ENCODE results near the gene PPIL6. TPM values are rescaled to one million over a fixed set of nuclear protein-coding genes. Genes with fewer than 3 reads are reported as not detected.
"Not testable (repeated sequence)": the region's sequence is repeated elsewhere in the genome, so short reads cannot be mapped to it uniquely, and the experiment has no call there.

The PPIL6 gene
- total RNA-seq, 1 donor = 1.9 TPM

DNA sequence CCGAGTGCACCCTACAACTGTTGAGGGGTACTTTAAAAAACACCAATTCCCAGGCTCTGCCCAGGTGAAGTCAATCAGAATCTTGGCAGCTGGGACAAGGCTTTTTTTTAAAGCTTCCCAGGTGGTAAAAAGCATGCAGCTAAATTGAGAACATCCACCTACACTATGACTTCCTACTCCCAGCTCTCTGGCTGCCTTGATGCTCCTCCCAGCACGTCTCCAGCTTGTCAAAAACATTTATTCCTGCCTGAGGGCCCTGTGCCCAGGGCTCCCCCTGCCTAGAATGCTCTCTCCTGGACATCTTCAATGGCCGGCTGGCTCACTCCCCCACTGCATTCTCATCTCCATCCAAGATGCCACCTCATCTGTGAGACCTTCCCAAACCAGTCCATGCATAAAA is 32.7 kb upstream of the PPIL6 start:
- Histone ChIP-seq H3K4me1 (ENCODE audit: insufficient read depth, low read length) (peaks cover 37% of the 10 kb centered on the region), H3K4me3 (ENCODE audit: low read length) (no peak overlapping the region), H3K9me3 (ENCODE audit: low read depth, low read length) (no peaks in the 10 kb centered on the region), H3K27me3 (ENCODE audit: insufficient read depth, low read length) (no peaks in the 10 kb centered on the region)

DNA sequence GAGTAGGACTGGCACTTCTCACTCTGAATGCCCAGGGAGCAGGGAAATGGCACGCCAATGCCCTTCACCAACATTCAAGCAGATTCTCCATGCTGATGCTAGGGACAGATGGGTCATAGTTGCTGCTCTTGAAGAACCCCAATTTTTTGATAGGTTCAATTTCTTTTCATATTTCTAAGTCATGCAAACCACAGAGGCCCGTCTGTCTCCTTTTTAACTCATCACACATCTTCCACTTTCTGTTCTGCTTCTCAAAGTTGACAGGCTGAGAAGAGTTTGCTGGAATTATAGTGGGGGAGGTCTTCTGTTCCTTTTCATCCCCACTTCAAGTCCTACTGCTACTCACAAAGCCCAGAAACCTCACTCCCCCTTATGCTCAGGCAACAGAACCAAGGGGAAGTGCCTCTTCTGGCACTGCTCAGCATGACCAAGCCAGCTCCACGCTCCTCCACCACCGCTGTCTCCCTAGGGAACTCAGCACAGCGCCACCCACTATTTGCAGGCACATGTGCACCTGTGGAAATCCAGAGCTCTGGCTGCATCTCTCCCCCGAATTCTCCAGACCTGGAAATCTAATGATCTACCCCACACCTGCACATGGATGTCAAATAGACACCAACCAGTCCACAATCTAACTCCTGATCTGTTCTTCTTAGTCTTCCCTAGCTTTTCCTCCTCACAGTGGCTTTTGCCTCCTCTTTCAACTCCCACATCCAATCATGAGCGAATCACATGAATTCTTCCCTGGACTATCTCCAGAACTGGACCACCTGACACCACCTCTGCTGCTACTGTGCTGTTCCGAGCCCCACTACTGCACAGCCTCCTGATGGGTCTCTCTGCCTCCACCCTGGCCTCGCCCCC is 31.9 kb upstream of the PPIL6 start:
- H3K27me3 ChIP-seq (ENCODE audit: insufficient read depth, low read length) = no peaks in the 10 kb centered on the region
- no peaks in the 10 kb centered on the region for H3K9me3 ChIP-seq (ENCODE audit: low read depth, low read length)
- H3K4me3 ChIP-seq (ENCODE audit: low read length) = no peak overlapping the region
- peaks cover 29% of the 10 kb centered on the region for H3K4me1 ChIP-seq (ENCODE audit: insufficient read depth, low read length)

DNA sequence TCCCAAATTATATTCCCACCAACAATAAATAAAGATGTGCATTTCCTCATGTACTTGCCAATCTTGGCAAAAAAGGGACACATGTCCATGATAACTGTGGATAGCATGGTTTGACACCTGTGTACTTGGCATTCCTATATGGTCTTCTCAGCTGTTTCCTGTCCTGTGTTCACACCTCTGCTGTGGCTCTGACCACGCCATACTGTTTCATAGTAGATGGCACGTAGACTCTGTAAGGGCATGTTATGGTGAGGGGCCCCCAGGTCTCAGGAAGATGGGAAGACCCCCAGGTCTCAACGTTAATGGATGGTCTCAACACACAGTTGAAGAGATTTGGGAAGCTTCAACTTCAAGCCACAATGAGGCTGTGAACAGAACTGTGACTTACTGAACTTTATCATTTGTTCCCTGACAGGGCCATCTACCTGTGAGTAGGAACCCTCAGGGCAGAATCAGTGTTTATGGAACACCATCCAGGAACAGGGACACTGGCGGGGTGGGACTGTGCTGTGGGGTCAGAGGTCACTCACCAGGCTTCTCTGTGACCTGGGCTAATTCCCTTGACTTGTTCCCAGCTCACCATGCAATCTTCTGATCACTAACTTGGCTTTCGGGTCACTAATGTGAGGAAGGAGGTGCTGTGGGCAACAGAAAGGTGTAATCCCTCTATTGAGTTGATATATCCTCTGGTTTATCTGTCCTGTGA is 30.8 kb upstream of the PPIL6 start:
- Histone ChIP-seq H3K27me3 (ENCODE audit: insufficient read depth, low read length) (no peaks in the 10 kb centered on the region), H3K4me1 (ENCODE audit: insufficient read depth, low read length) (peaks cover 20% of the 10 kb centered on the region), H3K9me3 (ENCODE audit: low read depth, low read length) (no peaks in the 10 kb centered on the region), H3K4me3 (ENCODE audit: low read length) (no peak overlapping the region)

DNA sequence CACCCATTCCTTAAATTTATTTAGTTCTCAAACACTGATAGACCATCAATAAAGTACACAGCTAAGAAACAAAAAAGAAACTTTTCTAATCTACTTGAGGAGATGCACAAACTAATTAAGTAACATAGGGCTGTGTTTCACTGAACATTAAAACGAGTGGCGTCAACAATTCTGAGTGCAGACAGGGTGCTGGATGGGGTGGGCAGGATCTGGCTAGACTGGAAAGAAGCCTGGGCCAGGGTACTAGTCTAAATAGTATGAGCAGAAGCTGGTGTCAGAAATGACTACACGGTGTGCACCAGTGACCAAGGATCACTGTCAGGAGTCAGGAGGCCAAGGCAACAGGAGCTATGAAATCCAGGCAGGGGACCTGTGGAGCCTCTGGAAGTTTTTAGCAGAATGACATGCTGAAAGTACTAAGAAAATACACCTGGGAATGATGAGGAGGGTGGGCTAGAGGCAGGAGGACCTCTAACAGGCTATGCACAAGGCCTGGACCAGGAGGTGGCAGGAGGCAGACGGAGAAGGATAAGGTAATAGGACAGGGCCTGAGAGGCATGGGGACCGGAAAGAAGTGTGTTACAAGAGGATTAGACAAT is 29.3 kb upstream of the PPIL6 start:
- H3K4me3 ChIP-seq (ENCODE audit: low read length) = no peak overlapping the region
- no peaks in the 10 kb centered on the region for H3K27me3 ChIP-seq (ENCODE audit: insufficient read depth, low read length)
- no peaks in the 10 kb centered on the region for H3K9me3 ChIP-seq (ENCODE audit: low read depth, low read length)
- H3K4me1 ChIP-seq (ENCODE audit: insufficient read depth, low read length) = peaks cover 17% of the 10 kb centered on the region

DNA sequence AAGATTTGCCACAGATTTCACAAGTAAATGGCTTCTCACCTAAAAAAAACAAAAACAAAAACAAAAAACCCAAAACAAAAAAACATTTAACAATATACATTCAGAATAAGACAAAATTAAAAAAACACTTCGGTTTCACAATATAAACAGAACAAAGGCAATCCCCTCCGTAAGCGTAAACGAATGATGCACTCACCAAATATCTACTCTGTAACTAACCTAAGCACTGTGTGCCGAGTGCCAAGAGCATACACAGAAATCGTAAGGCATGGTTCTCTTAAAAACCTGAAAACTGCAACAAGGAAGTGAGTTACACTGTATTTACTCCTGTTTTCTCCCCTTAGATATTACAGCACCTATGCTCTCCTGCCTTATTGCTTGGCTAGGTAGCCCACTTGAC is 27.3 kb upstream of the PPIL6 start:
- H3K4me1 ChIP-seq (ENCODE audit: insufficient read depth, low read length) = peaks cover 11% of the 10 kb centered on the region
- no peaks in the 10 kb centered on the region for H3K9me3 ChIP-seq (ENCODE audit: low read depth, low read length)
- no peak overlapping the region for H3K4me3 ChIP-seq (ENCODE audit: low read length)
- H3K27me3 ChIP-seq (ENCODE audit: insufficient read depth, low read length) = no peaks in the 10 kb centered on the region

DNA sequence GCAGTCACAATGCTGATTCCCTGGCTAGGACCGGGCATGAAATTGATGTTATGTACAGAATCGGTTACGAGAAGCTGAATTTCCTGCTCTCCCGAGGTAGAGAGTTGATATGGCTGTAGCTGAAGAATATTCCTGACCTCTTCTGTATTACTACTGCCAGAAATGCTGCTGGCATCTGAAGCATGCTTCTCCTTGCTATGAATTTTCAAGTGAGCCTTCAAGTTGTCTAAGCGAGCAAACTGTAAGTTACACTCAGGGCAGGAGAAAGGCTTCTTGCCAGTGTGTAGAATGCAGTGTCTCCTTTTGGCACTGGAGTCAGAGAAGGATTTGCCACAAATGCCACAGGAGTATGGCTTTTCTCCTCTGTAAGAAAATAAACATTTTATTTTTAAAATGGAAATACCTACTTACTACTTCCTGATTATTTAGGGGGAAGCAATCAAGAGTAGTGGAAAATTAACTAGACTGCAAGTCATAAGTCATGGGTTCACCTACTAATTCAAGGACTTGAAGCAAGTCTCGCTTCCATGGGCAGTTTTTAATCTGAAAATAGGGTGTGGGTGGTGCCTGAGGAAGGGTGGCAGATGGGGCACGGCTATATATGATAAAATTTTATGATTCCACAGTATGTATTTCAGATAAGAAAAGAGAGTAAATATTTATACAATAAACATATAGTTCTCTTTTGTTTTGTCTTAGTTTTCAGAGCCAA is 25.9 kb upstream of the PPIL6 start:
- Histone ChIP-seq H3K4me1 (ENCODE audit: insufficient read depth, low read length) (no peaks in the 10 kb centered on the region), H3K9me3 (ENCODE audit: low read depth, low read length) (no peaks in the 10 kb centered on the region), H3K4me3 (ENCODE audit: low read length) (no peak overlapping the region), H3K27me3 (ENCODE audit: insufficient read depth, low read length) (no peaks in the 10 kb centered on the region)

DNA sequence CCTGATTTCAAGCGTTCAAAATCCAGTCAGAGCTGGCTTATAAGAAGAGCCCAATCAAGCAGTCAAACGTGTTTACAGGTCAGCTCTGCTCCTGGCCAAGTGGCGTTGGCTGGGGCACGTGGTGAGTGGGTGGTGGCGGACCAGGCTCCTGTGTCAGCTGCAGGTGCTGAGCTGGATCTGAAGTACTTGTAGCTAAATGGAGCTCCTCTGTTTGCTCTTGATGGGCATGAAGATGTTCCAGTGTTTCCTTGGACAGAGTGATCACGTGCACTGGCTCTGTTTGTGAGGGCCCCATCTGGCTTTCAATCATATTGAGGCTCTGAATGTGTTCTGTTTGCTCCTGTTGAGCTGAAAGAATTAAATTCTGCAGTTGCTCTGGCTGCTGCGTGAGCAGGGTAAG is 25.3 kb upstream of the PPIL6 start:
- no peaks in the 10 kb centered on the region for H3K9me3 ChIP-seq (ENCODE audit: low read depth, low read length)
- H3K4me3 ChIP-seq (ENCODE audit: low read length) = no peak overlapping the region
- no peaks in the 10 kb centered on the region for H3K4me1 ChIP-seq (ENCODE audit: insufficient read depth, low read length)
- no peaks in the 10 kb centered on the region for H3K27me3 ChIP-seq (ENCODE audit: insufficient read depth, low read length)

DNA sequence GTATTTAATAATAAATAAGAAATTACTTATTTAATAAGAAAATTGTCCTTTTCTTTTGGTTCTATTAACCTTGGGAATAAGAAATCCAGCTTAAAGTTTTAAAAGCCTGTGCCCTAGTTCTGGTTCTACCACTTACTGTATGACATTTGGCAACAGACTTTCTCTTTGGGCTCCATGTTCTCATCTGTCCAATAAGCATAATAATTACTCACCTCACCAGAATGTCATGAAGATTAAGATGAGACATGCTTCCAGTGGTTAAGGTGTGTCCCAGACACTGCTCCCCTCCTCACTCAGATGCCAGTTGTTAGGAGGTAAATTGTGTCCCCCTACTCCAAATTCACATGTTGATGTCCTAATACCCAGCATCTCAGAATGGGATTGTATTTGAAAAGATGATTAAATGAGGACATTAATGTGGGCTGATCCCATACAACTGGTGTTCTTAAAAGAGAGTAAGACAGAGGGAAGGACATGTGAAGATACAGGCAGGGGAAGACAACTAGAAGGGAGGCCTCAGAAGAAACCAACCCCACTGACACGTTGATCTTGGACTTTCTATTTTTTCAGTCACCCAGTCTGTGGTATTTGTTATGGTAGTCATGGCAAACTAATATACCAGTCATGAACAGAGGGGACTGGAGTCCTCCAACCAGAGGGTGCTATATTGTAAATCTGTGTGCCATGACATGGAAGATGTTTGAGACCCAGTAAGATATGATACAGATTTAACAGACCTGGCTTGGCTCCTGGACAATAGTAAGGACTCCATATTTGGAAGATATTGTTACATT is 21.5 kb upstream of the PPIL6 start:
- H3K27me3 ChIP-seq (ENCODE audit: insufficient read depth, low read length) = no peaks in the 10 kb centered on the region
- peaks cover 29% of the 10 kb centered on the region for H3K4me1 ChIP-seq (ENCODE audit: insufficient read depth, low read length)
- H3K9me3 ChIP-seq (ENCODE audit: low read depth, low read length) = no peaks in the 10 kb centered on the region
- H3K4me3 ChIP-seq (ENCODE audit: low read length) = no peak overlapping the region

DNA sequence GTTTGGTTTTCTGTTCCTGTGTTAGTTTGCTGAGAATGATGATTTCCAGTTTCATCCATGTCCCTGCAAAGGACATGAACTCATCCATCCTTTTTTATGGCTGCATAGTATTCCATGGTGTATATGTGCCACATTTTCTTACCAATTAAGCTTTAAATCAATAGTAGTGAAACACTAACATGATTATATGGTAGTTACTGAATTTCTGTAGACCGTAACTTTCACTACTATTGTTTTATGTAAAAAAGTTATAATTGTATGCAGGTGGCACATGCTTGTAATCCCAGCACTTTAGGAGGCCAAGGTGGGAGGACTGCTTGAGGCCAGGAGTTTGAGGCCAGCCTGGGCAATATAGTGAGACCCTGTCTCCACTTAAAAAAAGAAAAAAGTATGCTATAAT is 20.8 kb upstream of the PPIL6 start:
- not testable (repeated sequence) for H3K4me3 ChIP-seq (ENCODE audit: low read length); H3K27me3 ChIP-seq (ENCODE audit: insufficient read depth, low read length); H3K9me3 ChIP-seq (ENCODE audit: low read depth, low read length)
- H3K4me1 ChIP-seq (ENCODE audit: insufficient read depth, low read length) = peaks cover 36% of the 10 kb centered on the region

DNA sequence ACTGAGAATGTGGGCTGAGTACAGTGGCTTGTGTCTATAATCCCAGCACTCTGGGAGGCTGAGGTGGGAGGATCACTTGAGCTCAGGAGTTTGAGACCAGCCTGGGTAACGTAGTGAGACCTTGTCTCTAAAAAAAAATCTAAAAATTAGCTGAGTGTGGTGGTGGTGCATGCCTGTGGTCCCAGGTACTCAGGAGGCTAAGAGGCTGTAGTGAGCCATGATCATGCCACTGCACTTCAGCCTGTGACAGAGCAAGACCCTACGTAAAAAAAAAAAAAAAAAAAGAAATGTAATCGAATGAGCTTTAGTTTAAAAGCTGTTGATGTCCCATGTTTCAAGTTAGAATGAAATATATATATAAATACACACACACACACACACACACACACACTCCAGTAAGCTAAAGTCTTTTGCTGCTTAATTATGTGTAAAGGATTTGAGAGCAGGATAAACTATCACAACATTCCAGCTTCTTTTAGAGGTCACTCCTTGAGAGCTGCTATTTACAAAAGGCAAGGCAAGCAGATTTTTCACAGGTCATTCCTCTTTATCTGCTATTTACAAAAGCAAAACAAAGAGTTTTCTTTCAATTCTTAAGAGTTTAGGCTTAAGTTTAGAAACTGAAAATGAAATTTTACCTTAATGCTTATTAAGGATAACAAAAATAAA is 19.9 kb upstream of the PPIL6 start:
- H3K4me1 ChIP-seq (ENCODE audit: insufficient read depth, low read length) = peaks cover 40% of the 10 kb centered on the region
- H3K4me3 ChIP-seq (ENCODE audit: low read length) = no peak overlapping the region
- no peaks in the 10 kb centered on the region for H3K27me3 ChIP-seq (ENCODE audit: insufficient read depth, low read length)
- H3K9me3 ChIP-seq (ENCODE audit: low read depth, low read length) = no peaks in the 10 kb centered on the region

DNA sequence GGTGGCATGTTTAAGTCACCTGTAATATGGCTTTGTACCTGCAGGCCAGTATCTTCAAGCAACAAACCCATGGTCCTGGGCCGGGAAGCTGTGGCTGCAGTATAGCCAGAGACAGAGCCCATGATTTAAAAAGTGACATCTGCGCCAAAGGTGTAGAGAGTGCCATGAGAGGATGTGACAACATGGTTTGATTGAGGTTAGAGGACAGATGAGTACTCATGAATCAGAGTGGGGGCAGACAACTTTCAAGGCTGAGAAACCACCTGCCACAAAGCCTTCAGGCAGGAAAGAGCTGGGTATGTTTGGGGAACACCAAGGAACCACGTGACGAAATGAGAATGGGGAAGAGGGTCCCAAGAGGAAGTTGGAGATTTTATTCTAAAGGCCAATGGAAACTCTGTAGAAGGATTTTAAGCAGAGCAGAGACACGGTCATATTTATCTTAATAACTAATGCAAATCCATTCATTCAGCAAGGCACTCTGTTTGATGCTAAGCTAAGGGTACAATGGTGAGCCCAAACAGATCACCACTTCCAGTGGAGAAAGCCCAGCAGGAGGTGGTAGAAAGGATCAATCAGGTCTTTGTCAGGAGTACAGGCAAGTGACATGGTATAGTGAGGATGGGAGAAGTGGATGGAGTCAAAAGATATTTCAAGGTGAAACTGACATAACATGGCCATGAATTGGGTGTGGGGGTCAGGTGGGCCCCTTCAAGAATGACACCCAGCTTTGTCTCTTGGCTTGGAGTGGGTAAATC is 18.5 kb upstream of the PPIL6 start:
- Histone ChIP-seq H3K4me3 (ENCODE audit: low read length) (no peak overlapping the region), H3K9me3 (ENCODE audit: low read depth, low read length) (no peaks in the 10 kb centered on the region), H3K4me1 (ENCODE audit: insufficient read depth, low read length) (peaks cover 47% of the 10 kb centered on the region), H3K27me3 (ENCODE audit: insufficient read depth, low read length) (no peaks in the 10 kb centered on the region)

DNA sequence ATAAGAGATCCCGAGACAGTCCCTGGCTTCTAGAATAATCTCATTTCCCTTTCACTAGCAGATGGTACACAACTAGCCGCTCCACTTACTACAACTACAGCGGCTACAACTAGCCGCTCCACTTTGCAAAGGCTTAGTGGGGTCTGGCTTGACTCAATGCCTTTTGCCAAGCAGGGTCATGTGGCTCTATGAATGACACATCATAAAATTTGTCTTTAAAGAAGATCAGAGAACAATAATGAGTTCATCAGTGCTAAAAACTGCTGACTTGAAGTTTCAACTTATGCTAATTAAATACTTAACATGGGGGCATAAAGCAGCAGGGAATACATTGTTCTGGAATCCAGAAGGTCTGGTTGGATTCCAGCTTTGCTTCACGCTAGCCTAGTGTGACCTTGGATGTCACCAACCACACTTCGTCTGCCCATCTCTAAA is 17.2 kb upstream of the PPIL6 start:
- Histone ChIP-seq H3K4me3 (ENCODE audit: low read length) (no peak overlapping the region), H3K27me3 (ENCODE audit: insufficient read depth, low read length) (no peaks in the 10 kb centered on the region), H3K4me1 (ENCODE audit: insufficient read depth, low read length) (peaks cover 58% of the 10 kb centered on the region), H3K9me3 (ENCODE audit: low read depth, low read length) (no peaks in the 10 kb centered on the region)

DNA sequence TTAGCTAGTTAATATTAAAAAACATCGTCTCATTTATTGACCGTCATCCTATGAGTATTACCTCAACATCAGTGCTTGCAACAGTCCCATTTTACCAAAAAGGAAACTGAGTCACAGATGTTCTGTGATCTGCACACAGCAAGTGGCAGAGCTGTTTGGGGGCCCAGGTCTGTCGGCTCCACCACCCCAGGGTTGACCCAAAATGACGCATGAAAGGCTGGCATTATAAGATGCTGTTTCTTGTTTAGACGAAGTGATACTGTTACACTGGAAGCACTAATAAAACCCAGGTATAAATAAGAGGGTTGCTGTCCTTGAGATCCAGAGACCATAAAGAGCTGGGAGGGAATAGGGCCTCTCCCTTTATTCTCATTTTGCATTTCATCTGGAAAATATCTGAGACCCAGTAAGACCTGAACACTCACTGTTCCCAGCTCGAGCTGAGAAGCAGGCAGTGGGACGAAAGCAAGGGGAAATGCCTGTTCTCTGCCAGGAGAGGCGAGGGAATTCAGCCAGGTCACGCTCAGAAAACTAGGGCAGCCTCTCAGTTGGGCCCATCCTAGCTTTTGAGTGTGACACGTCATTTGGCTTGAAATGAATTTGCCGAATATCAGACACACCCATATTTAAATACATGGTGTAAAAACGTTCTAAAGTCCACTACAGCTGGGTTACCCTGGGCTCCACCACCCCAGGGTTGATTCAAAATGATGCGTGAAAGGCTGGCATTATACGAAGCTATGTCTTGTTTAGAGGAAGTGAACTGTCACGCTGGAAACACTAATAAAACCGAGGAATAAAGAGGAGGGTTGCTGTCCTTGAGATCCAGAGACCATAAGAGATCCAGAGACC is 16.5 kb upstream of the PPIL6 start:
- Histone ChIP-seq H3K4me1 (ENCODE audit: insufficient read depth, low read length) (peaks cover 58% of the 10 kb centered on the region), H3K9me3 (ENCODE audit: low read depth, low read length) (no peaks in the 10 kb centered on the region), H3K27me3 (ENCODE audit: insufficient read depth, low read length) (no peaks in the 10 kb centered on the region), H3K4me3 (ENCODE audit: low read length) (no peak overlapping the region)
